CD1c-positive myeloid dendritic cell (primary cell): ENCODE results near the gene TMEM219.

Experiments
- DNase-seq: peaks from one replicate; pipeline ENCODE4 v3.0.0-alpha.2; 2016; ENCODE audit errors: extremely low spot score

TMEM219 gene

DNA sequence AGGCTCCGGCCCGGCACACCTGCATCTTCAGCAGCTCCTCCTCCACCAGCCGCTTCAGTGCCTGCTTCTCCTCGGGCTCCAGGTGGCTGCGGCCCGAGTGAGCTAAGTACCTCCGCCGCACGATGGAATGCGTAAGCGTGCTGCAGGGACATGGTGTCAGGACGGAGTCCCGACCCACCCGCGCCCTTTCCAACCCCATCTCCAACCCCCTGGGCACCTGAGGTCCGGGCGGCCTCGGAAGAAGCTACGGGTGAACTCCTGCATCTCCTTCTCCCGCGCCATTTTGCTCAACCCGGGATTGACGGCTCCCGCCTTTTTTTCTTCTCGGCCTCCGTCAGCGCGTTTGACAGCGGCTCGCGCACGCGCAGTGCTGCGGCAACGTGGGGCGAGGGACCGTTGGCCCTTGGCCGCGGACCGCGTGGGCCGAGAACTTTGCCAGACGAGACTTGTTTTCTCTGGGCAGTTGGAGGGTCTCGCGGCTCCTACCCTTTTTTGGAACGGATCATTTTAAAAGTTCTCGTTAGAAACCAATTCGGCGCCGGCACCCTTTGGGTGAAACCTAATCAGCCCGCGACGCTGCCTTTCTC lies 33.5 kb downstream of the TMEM219 start, which contains the start of gene HIRIP3:
Gene HIRIP3, minus strand, starts transcription at position 294 of the 587 bp plus-strand sequence. Its CDS starts 12 bp downstream, at position 282.
- peak; percentile 95 for DNase-seq

GRCh38 chr16:29995911-29996765 lies 34.3 kb downstream of the TMEM219 start, which contains the start of gene INO80E:
Gene INO80E, plus strand, starts transcription at chr16:29996241. Its CDS starts 70 bp downstream, at chr16:29996311.
- peak; percentile 99 for DNase-seq

GRCh38 chr16:29996766-29997250 lies 34.9 kb downstream of the TMEM219 start:
- no peak for DNase-seq

GRCh38 chr16:29999605-30000004 lies 37.7 kb downstream of the TMEM219 start:
- no peak for DNase-seq

DNA sequence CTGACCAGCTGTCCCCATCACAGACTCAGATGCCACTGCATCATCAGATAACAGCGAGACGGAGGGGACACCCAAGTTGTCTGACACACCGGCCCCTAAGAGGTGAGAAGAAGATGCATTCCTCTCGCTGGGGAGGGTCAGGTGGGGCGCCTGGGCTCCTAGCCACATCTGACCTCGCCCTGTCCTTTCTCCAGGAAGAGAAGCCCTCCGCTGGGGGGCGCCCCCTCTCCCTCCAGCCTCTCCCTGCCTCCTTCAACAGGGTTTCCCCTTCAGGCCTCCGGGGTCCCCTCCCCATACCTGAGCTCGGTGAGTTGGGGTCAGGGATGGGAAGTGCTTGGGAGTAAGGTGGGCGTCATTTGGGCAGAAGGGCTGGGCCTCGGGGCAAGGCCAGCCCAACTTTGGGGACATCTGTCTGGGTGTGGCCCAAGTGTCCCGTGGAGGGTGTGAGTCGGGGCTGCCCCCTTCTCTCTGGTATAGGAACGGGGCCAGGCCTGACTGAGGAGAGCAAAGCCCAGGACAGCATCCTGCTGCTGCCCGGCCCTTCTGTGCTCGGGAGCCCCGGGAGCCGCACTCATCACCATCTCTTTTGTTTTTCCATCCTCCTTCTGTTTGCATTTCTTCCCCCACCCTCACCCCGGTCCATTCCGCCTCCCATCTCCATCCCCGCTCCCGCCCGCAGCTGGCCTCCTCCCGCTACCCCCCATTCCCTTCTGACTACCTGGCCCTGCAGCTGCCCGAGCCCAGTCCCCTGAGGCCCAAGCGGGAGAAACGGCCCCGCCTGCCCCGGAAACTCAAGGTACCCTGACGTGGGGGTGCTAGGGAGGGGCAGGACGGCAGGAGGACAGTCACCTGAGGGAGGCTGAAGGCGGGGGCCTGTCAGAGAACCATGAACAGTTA lies 39.1 kb downstream of the TMEM219 start:
- DNase-seq: no peak

DNA sequence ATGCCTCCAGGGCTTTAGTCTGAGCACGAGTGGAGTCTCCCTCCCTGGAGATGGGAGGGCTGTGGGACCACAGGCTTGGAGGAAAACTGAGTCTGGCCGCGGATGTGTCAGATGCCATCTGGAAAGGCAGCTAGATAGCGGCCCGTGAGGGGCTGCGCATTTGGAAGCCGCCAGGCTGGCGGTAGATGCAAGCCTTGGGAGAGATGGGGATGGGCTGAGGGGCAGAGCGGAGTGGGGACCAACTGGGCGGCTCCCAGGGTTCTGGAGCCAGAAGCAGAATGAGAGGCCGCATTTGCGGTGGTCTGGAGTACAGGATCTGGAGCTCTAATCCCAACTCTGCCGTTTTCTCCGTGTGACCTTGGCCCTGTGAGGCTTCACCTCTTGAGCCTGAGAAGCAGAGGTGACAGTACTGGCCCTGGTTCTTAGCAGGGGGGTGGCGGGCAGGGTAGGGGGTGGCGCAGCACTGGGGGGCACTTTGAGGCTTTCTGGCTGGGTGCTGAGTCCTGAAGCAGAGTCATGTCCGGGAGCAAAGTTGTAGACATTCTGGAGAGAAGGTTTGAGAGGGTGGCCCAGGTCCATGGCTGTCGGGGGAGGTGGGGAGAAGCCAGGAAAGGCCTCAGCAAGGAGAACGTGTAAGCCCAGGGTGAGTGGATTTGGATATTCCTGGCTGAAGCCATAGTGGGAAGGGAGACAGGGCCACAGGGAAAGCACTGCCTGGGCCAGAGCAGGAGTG lies 40.9 kb downstream of the TMEM219 start:
- DNase-seq: no peak

- DNase-seq: no peak
These were observed 42.0 kb downstream of the TMEM219 start for GRCh38 chr16:30003670-30004423.

GRCh38 chr16:30004424-30004776 lies 42.5 kb downstream of the TMEM219 start:
- no peak for DNase-seq

DNA sequence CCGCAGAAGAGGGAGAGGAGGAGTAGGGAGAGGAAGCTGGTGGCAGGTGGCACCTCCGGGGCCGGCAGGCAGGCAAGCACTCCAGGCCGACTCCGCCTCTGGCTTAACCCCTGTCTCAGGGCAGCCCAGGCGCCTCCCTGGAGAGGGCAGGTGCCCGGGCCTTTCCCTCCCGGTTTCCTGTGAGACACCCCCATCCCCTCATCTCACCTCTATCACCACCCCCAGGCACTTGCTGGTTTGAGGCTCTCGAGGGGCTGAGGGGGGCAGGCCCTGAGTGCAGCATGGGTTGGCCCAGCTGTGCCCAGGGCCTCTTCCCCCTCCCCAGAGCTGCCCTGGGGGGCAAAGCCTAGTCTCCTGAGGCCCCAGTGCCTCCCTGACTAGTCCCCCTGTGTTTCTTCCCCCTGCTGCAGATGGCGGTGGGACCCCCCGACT lies 42.9 kb downstream of the TMEM219 start:
- no peak for DNase-seq

DNA sequence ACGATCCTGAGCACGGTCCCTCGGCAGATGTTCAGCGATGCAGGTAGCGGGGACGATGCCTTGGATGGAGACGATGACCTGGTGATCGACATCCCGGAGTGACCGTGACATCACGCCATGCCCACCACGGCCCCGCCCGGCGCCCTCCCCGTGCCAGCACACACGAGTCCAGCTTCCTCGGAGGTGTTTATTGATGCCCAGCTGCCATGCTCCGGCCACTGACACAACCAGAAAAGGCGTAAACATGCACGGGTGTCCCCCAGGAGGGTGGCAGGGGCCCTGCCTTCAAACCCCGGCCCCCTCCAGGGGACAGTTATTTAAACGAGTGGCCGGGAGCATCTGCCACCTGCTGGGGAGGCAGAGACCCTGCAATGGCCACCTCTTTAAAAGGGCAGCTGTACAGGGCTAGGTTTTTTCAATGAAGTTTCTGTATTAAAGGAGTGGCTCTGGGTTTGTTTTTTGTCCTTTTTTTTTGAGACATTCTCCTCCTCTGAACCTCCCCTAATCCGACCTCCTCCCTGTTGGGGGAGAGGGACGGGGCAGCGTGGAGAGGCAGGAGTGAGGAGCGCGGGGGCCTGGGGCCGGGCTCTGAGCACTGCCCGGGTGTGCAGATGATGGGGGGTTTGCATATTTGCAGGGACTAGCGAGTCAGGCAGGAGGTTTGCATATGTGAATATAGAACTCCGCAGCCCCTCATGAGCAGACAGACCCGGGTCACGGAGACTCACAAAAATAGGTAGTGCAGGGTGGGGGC lies 43.6 kb downstream of the TMEM219 start:
- DNase-seq: peak; percentile 51

GRCh38 chr16:30006095-30006473 lies 44.2 kb downstream of the TMEM219 start:
- no peak for DNase-seq

DNA sequence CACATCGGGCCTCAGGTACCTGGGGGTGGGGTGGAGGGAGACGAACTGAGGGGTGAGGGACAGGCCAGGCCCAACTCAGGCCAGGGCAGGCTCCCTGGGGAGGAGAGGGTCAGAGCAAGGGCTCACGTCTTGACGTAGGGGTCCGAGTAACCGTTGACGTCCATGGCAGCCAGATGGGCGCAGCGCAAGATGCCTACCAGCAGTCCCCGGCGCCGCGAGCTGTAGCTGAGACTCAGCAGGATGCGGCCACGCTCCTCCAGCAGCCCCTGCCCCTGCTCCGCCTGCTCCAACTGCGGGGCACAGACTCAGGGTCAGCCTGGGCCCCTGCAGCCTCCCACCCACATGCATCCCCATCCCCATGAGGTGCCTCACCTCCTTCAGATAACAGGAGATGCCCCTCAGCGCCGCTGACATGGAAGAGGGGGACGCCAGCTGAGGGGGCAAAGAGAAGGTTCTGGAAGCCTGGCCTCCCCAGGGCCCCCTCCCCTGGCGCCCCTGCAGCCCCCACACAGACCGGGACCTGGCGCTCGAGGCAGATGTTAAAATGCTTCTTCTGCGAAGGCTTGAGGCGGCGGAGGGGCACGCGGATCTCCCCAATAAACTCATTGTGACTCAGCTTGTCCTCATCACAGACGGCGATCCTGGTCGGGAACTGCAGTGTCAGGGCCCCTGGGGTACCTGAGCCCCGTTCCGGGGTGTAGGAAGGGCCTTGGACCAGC lies 44.9 kb downstream of the TMEM219 start:
- DNase-seq: no peak

DNA sequence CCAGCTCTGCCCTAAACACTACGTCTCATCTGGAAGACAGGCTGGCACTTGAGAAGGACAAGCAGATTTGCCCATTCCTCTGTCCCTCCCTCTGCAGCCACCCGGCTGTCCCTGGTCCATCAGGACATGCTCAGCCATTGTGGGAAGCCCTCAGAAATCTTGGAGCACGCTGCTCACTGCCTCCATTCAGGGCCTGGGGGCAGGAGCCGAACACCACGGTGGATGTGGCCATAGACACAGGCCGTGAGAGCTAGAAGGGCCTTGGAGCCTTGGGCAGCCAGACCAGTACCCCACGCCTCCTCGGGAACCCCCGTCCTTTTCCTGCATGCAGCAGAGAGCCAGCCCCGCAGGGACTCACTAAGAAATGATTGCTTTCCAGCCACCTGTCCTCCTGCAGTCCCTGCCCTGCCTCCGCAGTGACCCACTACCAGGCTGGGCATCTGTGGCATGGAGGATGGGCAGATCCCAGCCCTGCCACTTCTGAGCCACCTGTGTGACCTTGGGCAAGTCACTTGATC lies 45.6 kb downstream of the TMEM219 start:
- DNase-seq: no peak

GRCh38 chr16:30009085-30009862 lies 47.4 kb downstream of the TMEM219 start:
- no peak for DNase-seq

DNA sequence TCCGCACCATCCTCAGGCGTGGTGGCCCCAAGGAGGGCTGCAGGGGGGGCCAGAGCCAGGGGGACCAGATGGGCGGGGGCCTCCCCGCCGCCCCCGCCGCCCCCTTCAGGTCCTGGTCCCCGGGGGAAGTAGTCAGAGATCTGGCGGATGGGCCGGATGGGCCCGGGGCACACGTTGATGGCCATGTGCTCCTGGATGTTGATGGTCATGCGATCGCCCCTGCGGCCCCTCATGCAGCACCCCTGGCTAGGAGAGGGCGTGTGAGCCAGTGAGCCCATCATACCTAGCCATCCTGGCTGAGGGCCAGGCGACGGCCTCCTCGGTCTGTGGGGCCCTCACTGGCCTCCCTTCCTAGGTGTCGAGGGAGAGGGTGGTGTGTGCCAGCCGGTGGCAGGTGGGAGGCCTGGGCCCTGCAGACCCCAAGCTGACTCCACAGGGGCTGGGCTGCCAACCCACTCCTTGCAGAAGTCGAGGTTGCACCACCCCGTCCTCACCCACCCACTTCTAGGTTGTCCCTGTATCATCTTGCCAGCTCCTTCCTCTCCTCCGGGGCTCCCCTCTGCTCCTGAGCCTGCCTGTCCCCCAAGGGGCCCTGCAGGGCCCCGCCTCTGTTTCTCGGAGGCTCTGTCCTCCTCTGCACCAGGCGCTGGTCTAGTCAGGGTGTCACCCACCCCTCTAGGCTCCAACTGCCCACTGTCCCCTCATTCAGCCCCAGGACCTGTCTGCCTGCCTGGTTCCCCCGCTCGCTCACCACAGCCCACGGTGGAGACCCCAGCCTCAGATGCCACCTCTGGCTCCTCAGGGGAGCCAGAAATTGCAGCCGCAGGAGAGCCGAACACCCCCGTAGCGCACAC lies 48.3 kb downstream of the TMEM219 start:
- no peak for DNase-seq

GRCh38 chr16:30010844-30011713 lies 49.2 kb downstream of the TMEM219 start, which contains the start of gene DOC2A:
Gene DOC2A, minus strand, starts transcription at chr16:30011027. Its CDS starts 805 bp downstream, at chr16:30010222.
- DNase-seq: no peak
